Measurements from ENCODE around the gene AIM2.

DNA sequence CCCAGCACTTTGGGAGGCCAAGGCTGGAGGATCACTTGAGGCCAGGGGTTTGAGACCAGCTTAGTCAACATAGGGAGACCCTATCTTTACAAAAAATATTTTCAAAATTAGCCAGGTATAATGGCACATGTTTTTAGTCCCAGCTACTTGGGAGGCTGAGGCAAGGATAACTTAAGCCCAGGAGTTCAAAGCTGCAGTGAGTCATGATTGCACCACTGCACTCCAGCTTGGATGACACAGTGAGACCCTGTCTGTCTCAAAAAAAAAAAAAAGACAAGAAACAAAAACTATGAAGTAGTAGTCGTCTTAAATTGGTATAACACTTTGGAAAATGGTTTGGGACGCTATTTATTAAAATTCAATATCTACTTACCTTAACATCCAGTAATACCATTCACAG is 7.7 kb downstream of the AIM2 start:
- TF ChIP-seq POLR2A (IDR thresholded peaks at IDR 0.05): no peak
- no peak for TF ChIP-seq POLR2AphosphoS5 (IDR thresholded peaks at IDR 0.05)

All from prostate gland (tissue), 1 donor.